IPS-20b (cell line): ENCODE results near the gene CLEC11A.

ENCODE experiments used
- H3K27ac ChIP-seq: one replicate; pipeline ENCODE4 v1.5.1; 2013; ENCODE audit warnings: low read length
- H3K27me3 ChIP-seq: 2 replicates; pipeline ENCODE4 v1.6.1; 2013; ENCODE audit warnings: mild to moderate bottlenecking, low read length, inconsistent platforms; ENCODE audit not compliant: insufficient read depth
- H3K36me3 ChIP-seq: 2 replicates; pipeline ENCODE4 v1.6.1; 2013; ENCODE audit warnings: low read depth, mild to moderate bottlenecking, inconsistent platforms, low read length, moderate library complexity; ENCODE audit not compliant: insufficient read depth
- H3K4me1 ChIP-seq: 2 replicates; pipeline ENCODE4 v1.6.1; 2013; ENCODE audit warnings: mild to moderate bottlenecking, control low read depth, inconsistent platforms, low read length, moderate library complexity; ENCODE audit not compliant: insufficient read depth
- H3K4me3 ChIP-seq: 2 replicates; pipeline ENCODE4 v1.5.1; 2013; ENCODE audit warnings: mild to moderate bottlenecking, low read length, inconsistent platforms
- H3K9ac ChIP-seq: 2 replicates; pipeline ENCODE4 v1.6.1; 2013; ENCODE audit warnings: low read depth, mild to moderate bottlenecking, inconsistent platforms, low read length, moderate library complexity
- H3K9me3 ChIP-seq: 2 replicates; pipeline ENCODE4 v1.6.1; 2013; ENCODE audit warnings: mild to moderate bottlenecking, low read depth, low read length, inconsistent platforms; ENCODE audit not compliant: insufficient read depth

CLEC11A gene

GRCh38 chr19:50723069-50723468 is at the start of gene CLEC11A:
Gene CLEC11A (plus strand): TSS chr19:50723364. CDS start chr19:50723526, 162 bp downstream.
- Histone ChIP-seq H3K4me3 (peak within 1 kb of the TSS; percentile 71; the same call in 1 of the 2 replicates), H3K27ac (no peak within 1 kb of the TSS), H3K36me3 (no peaks in the 10 kb centered on the region), H3K4me1 (no peaks in the 10 kb centered on the region), H3K9ac (no peak within 1 kb of the TSS), H3K27me3 (peaks cover 51% of the 10 kb centered on the region), H3K9me3 (peaks cover 51% of the 10 kb centered on the region)

- no peak overlapping the region for H3K4me3 ChIP-seq
- peaks cover 35% of the 10 kb centered on the region for H3K9me3 ChIP-seq
- H3K36me3 ChIP-seq, result no peaks in the 10 kb centered on the region
- peaks cover 48% of the 10 kb centered on the region for H3K27me3 ChIP-seq
- H3K9ac ChIP-seq, result no peak overlapping the region
- H3K4me1 ChIP-seq, result no peaks in the 10 kb centered on the region
- H3K27ac ChIP-seq, result no peak overlapping the region
Measured at GRCh38 chr19:50676625-50677197, 46.5 kb upstream of the CLEC11A start.

- H3K27ac ChIP-seq, result no peak overlapping the region
- peaks cover 43% of the 10 kb centered on the region for H3K27me3 ChIP-seq
- no peaks in the 10 kb centered on the region for H3K4me1 ChIP-seq
- H3K9me3 ChIP-seq, result peaks cover 38% of the 10 kb centered on the region
- H3K36me3 ChIP-seq, result no peaks in the 10 kb centered on the region
- H3K4me3 ChIP-seq, result peak overlapping the region; percentile 37; the same call in 1 of the 2 replicates
- no peak overlapping the region for H3K9ac ChIP-seq
Measured at GRCh38 chr19:50677636-50678035, 45.5 kb upstream of the CLEC11A start.

- Histone ChIP-seq H3K9me3 (peaks cover 38% of the 10 kb centered on the region), H3K4me3 (no peak overlapping the region), H3K4me1 (no peaks in the 10 kb centered on the region), H3K27ac (no peak overlapping the region), H3K36me3 (no peaks in the 10 kb centered on the region), H3K9ac (no peak overlapping the region), H3K27me3 (peaks cover 39% of the 10 kb centered on the region)
Measured at GRCh38 chr19:50678323-50678722, 44.8 kb upstream of the CLEC11A start.

- no peak overlapping the region; the same call in 1 of the 2 replicates for H3K4me3 ChIP-seq
- H3K4me1 ChIP-seq, result no peaks in the 10 kb centered on the region
- H3K27ac ChIP-seq, result no peak overlapping the region
- H3K9ac ChIP-seq, result no peak overlapping the region
- H3K27me3 ChIP-seq, result peaks cover 44% of the 10 kb centered on the region
- H3K36me3 ChIP-seq, result no peaks in the 10 kb centered on the region
- peaks cover 46% of the 10 kb centered on the region for H3K9me3 ChIP-seq
Measured at GRCh38 chr19:50679177-50680125, 43.7 kb upstream of the CLEC11A start.

GRCh38 chr19:50686310-50687032 is 36.7 kb upstream of the CLEC11A start:
- Histone ChIP-seq H3K9me3 (peaks cover 47% of the 10 kb centered on the region), H3K36me3 (no peaks in the 10 kb centered on the region), H3K4me3 (peak overlapping the region; percentile 22; the same call in 1 of the 2 replicates), H3K27me3 (peaks cover 72% of the 10 kb centered on the region), H3K27ac (no peak overlapping the region), H3K9ac (no peak overlapping the region), H3K4me1 (no peaks in the 10 kb centered on the region)

- Histone ChIP-seq H3K9me3 (peaks cover 35% of the 10 kb centered on the region), H3K27me3 (peaks cover 85% of the 10 kb centered on the region), H3K4me1 (no peaks in the 10 kb centered on the region), H3K36me3 (no peaks in the 10 kb centered on the region), H3K27ac (no peak overlapping the region), H3K9ac (no peak overlapping the region), H3K4me3 (no peak overlapping the region)
Measured at GRCh38 chr19:50688766-50689165, 34.4 kb upstream of the CLEC11A start.

GRCh38 chr19:50690439-50690838 is 32.7 kb upstream of the CLEC11A start:
- Histone ChIP-seq H3K27ac (no peak overlapping the region), H3K27me3 (peaks cover 81% of the 10 kb centered on the region), H3K9ac (no peak overlapping the region), H3K4me1 (no peaks in the 10 kb centered on the region), H3K9me3 (peaks cover 23% of the 10 kb centered on the region), H3K36me3 (no peaks in the 10 kb centered on the region), H3K4me3 (no peak overlapping the region)

- Histone ChIP-seq H3K4me1 (no peaks in the 10 kb centered on the region), H3K4me3 (peak overlapping the region; percentile 33; the same call in 1 of the 2 replicates), H3K27me3 (peaks cover 83% of the 10 kb centered on the region), H3K27ac (no peak overlapping the region), H3K9me3 (peaks cover 15% of the 10 kb centered on the region), H3K36me3 (no peaks in the 10 kb centered on the region), H3K9ac (no peak overlapping the region)
Measured at GRCh38 chr19:50693064-50693975, 29.8 kb upstream of the CLEC11A start.

GRCh38 chr19:50694815-50695145 is 28.4 kb upstream of the CLEC11A start:
- Histone ChIP-seq H3K4me1 (no peaks in the 10 kb centered on the region), H3K27ac (no peak overlapping the region), H3K36me3 (no peaks in the 10 kb centered on the region), H3K9ac (no peak overlapping the region), H3K9me3 (peaks cover 20% of the 10 kb centered on the region), H3K27me3 (peaks cover 91% of the 10 kb centered on the region), H3K4me3 (no peak overlapping the region)
